Measurements from ENCODE around the gene PTPRF. TPM values are rescaled to one million over a fixed set of nuclear protein-coding genes. Genes with fewer than 3 reads are reported as not detected.

PTPRF gene
- total RNA-seq, 1 experiment from 2014 or later = 110 TPM

DNA sequence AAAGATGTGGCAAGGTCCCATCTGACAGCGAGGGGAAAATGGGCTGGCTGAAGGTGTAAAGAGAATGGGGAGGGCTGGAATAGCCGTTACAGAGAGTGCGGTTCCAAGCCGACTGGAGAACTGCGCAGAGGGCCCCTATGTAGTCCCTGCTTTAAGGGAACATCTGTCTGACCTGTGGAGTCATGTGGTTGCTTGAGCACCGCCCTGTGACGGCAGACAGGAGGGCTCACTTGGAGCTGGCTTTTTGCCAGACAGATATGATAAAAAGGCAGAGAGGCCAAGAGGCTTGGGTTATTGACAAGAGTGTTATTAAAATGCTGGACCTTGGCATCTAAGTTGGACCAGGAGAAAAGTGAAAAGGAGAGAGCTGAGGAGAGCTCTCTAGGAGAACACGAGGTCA is 5.9 kb upstream of the PTPRF start:
- peaks cover 6% of the 10 kb centered on the region for H3K4me1 ChIP-seq (ENCODE audit: insufficient read depth, low read length, poor library complexity, severe bottlenecking)
- BruUV-seq (replicated peaks) = no TSS peak
- TF ChIP-seq EZH2 (IDR thresholded peaks at IDR 0.05; ENCODE audit: borderline replicate concordance, low read depth, low read length, poor library complexity, severe bottlenecking) = no peak
- TF ChIP-seq, protein P1, sequence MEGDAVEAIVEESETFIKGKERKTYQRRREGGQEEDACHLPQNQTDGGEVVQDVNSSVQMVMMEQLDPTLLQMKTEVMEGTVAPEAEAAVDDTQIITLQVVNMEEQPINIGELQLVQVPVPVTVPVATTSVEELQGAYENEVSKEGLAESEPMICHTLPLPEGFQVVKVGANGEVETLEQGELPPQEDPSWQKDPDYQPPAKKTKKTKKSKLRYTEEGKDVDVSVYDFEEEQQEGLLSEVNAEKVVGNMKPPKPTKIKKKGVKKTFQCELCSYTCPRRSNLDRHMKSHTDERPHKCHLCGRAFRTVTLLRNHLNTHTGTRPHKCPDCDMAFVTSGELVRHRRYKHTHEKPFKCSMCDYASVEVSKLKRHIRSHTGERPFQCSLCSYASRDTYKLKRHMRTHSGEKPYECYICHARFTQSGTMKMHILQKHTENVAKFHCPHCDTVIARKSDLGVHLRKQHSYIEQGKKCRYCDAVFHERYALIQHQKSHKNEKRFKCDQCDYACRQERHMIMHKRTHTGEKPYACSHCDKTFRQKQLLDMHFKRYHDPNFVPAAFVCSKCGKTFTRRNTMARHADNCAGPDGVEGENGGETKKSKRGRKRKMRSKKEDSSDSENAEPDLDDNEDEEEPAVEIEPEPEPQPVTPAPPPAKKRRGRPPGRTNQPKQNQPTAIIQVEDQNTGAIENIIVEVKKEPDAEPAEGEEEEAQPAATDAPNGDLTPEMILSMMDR (conservative IDR thresholded peaks at IDR 0.05; ENCODE audit: low read depth, low read length) = no peak
- H3K27me3 ChIP-seq (replicated peaks; ENCODE audit: insufficient read depth, low read depth, low read length, poor library complexity) = no peaks in the 10 kb centered on the region
- no peak overlapping the region for H3K4me3 ChIP-seq (ENCODE audit: low read depth, low read length, poor library complexity, severe bottlenecking)
- DNase-seq (ENCODE audit: low spot score) = no peak
- ChIA-PET CTCF (no interaction called here), POLR2A (ENCODE audit: low non-redundant PET) (no interaction called here)
- intact Hi-C loops (cut with micrococcal nuclease; ENCODE audit: unreplicated experiment) = loop anchor here (10.0 kb wide), 1 partner anchor 300 kb away; no protein-coding TSS in a partner anchor
- H3K36me3 ChIP-seq (ENCODE audit: insufficient read depth, low read length, poor library complexity, severe bottlenecking) = no peaks in the 10 kb centered on the region
- H3K9me3 ChIP-seq (ENCODE audit: low read depth, low read length, poor library complexity, severe bottlenecking) = no peaks in the 10 kb centered on the region
- H3K27ac ChIP-seq (ENCODE audit: low read depth, low read length, poor library complexity, severe bottlenecking) = no peak overlapping the region

DNA sequence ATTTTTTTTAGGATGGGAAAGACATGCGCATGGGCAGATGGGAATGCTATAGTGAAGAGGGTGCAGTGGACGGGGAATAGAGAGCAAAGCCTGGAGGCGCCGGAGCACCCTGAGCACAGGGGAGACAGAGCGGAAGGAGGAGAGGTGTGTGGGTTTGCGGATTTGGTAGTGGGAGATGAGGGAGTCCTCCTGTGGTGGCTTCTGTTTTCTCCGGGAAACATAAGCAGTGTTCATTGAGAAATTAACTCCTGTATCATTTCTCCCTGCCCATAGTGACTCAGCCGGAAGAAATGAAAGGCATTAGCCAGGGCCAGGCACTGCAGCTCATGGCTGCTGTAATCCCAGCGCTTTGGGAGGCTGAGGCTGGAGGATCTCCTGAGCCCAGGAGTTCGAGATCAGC is 4.7 kb upstream of the PTPRF start:
- no TSS peak for BruUV-seq (replicated peaks)

DNA sequence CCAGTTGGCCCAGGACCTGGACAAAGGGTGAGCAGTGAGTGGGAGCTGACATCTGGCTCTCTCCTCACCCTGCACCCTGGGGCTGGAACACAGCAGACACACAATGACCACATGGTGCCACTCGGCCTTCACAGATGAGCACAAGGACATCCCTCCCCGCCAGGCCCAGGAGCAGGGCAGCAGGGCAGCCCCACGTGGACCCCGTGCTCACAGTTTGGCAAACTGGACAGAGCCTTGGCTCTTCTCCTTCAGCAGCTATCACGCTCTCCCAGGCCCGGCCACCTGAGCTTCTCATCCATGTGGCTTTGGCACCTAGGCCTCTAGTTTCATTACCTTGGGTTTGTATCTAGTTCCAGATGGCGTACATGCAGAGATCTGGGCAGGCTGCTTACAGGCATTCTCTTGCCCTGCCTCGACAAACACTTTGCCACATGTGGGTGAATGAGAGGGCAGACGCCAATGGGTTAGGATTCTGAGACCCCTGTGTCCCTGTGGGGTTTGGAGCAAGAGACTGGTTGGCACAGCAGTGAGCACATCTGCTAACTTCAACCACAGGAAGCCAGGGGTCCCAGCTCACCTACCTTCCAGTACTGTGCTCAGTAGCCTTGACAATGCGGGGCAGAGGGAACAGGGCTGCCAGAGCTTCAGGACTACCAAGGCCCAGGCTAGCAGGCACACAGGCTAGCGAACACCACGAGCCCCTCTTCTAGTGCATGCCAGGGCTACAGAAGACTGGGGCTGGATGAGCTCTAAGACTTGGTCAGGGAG is 3.4 kb upstream of the PTPRF start:
- BruUV-seq (replicated peaks) = no TSS peak
- CTCF ChIA-PET = interaction anchor here (0.5 kb wide), 1 partner anchor 1635 kb away, joined by 5 read pairs; no protein-coding TSS in a partner anchor
- intact Hi-C loops (cut with micrococcal nuclease; ENCODE audit: unreplicated experiment) = loop anchor here (10.0 kb wide), 1 partner anchor 302 kb away; no protein-coding TSS in a partner anchor
- H3K27ac ChIP-seq (ENCODE audit: low read depth, low read length, poor library complexity, severe bottlenecking) = no peak overlapping the region
- H3K27me3 ChIP-seq (replicated peaks; ENCODE audit: insufficient read depth, low read depth, low read length, poor library complexity) = no peaks in the 10 kb centered on the region
- POLR2A ChIA-PET (ENCODE audit: low non-redundant PET) = no interaction called here
- TF ChIP-seq, protein P1 (conservative IDR thresholded peaks at IDR 0.05; ENCODE audit: low read depth, low read length) = no peak
- no peak for TF ChIP-seq EZH2 (IDR thresholded peaks at IDR 0.05; ENCODE audit: borderline replicate concordance, low read depth, low read length, poor library complexity, severe bottlenecking)
- peaks cover 17% of the 10 kb centered on the region for H3K4me1 ChIP-seq (ENCODE audit: insufficient read depth, low read length, poor library complexity, severe bottlenecking)
- no peak overlapping the region for H3K4me3 ChIP-seq (ENCODE audit: low read depth, low read length, poor library complexity, severe bottlenecking)
- no peak for DNase-seq (ENCODE audit: low spot score)
- no peaks in the 10 kb centered on the region for H3K9me3 ChIP-seq (ENCODE audit: low read depth, low read length, poor library complexity, severe bottlenecking)
- no peaks in the 10 kb centered on the region for H3K36me3 ChIP-seq (ENCODE audit: insufficient read depth, low read length, poor library complexity, severe bottlenecking)

More for the DNA sequence above, 4.7 kb upstream of the PTPRF start:
- DNase-seq (ENCODE audit: low spot score) = no peak
- Histone ChIP-seq H3K9me3 (ENCODE audit: low read depth, low read length, poor library complexity, severe bottlenecking) (no peaks in the 10 kb centered on the region), H3K4me1 (ENCODE audit: insufficient read depth, low read length, poor library complexity, severe bottlenecking) (peaks cover 12% of the 10 kb centered on the region), H3K27me3 (replicated peaks; ENCODE audit: insufficient read depth, low read depth, low read length, poor library complexity) (no peaks in the 10 kb centered on the region), H3K36me3 (ENCODE audit: insufficient read depth, low read length, poor library complexity, severe bottlenecking) (no peaks in the 10 kb centered on the region), H3K27ac (ENCODE audit: low read depth, low read length, poor library complexity, severe bottlenecking) (no peak overlapping the region), H3K4me3 (ENCODE audit: low read depth, low read length, poor library complexity, severe bottlenecking) (no peak overlapping the region)
- CTCF ChIA-PET = no interaction called here
- intact Hi-C loops (cut with micrococcal nuclease; ENCODE audit: unreplicated experiment) = loop anchor here (10.0 kb wide), 1 partner anchor 301 kb away; no protein-coding TSS in a partner anchor
- no peak for TF ChIP-seq EZH2 (IDR thresholded peaks at IDR 0.05; ENCODE audit: borderline replicate concordance, low read depth, low read length, poor library complexity, severe bottlenecking)
- TF ChIP-seq, protein P1 (conservative IDR thresholded peaks at IDR 0.05; ENCODE audit: low read depth, low read length) = no peak
- POLR2A ChIA-PET (ENCODE audit: low non-redundant PET) = interaction anchor here (0.6 kb wide), 1 partner anchor 557 kb away, joined by 4 read pairs; no protein-coding TSS in a partner anchor
